ENCODE measurements around the gene MED25. TPM values are rescaled to one million over a fixed set of nuclear protein-coding genes. Genes with fewer than 3 reads are reported as not detected.

Gene MED25
- polyA plus RNA-seq, 1 of the 3 experiments (the other 2 are of a cell fraction): 30.2 TPM

GRCh38 chr19:49884109-49884508, 66.0 kb downstream of the MED25 start:
- no peak overlapping the region for H3K4me3 ChIP-seq (ENCODE audit: low read depth in 2 of 2, low read length in 1 of 2)
- CTCF ChIA-PET: no interaction called here
- 100% methylated on average over 4 of the region's 18 CpGs for WGBS (ENCODE audit: low lambda C conversion rate)

GRCh38 chr19:49884760-49885159, 66.7 kb downstream of the MED25 start:
- peaks cover 0 to under 1% of the 10 kb centered on the region in 2 experiments; a peak in 1 of 4 replicates for H3K4me1 ChIP-seq (ENCODE audit: control insufficient read depth in 1 of 2, insufficient read depth in 2 of 2, low read depth in 1 of 2, low read length in 1 of 2)
- WGBS (ENCODE audit: low lambda C conversion rate): 93% methylated on average over 2 of the region's 3 CpGs
- H2AFZ ChIP-seq (ENCODE audit: low read depth): no peak overlapping the region
- POLR2A ChIA-PET: no interaction called here
- peaks cover 10% of the 10 kb centered on the region for H3F3A ChIP-seq (replicated peaks; ENCODE audit: insufficient read depth)
- H3K79me2 ChIP-seq (ENCODE audit: insufficient read depth): 0 out of 2 replicates have a peak, but pooled peaks cover 3% of the 10 kb centered on the region
- peaks cover 36 to 48% of the 10 kb centered on the region in 2 experiments for H3K36me3 ChIP-seq (replicated peaks in 1 of 2; ENCODE audit: control insufficient read depth in 1 of 2, insufficient read depth in 2 of 2, low read length in 1 of 2)
- CTCF ChIA-PET: no interaction called here
- DNase-seq: no peak
- H3K27me3 ChIP-seq (ENCODE audit: insufficient read depth): no peaks in the 10 kb centered on the region
- H3K27ac ChIP-seq (ENCODE audit: low read depth in 2 of 2, low read length in 1 of 2): no peak overlapping the region
- no peaks in the 10 kb centered on the region for H3K9me2 ChIP-seq
- TF ChIP-seq MEF2A (IDR thresholded peaks at IDR 0.05; ENCODE audit: borderline replicate concordance, low read depth): no peak
- TF ChIP-seq FOSL2 (IDR thresholded peaks at IDR 0.05; ENCODE audit: borderline replicate concordance, low read depth): no peak
- no peaks in the 10 kb centered on the region for H3K9me3 ChIP-seq
- no peak overlapping the region for H3K9ac ChIP-seq
- no peak overlapping the region for H3K4me3 ChIP-seq (ENCODE audit: low read depth in 2 of 2, low read length in 1 of 2)
- H3K4me2 ChIP-seq: no peak overlapping the region
- H4K20me1 ChIP-seq (ENCODE audit: insufficient read depth): no peaks in the 10 kb centered on the region

More at GRCh38 chr19:49884109-49884508, 66.0 kb downstream of the MED25 start:
- TF ChIP-seq FOXJ3 (CRISPR knock-in tag; IDR thresholded peaks at IDR 0.05) (no peak), TCF12 (IDR thresholded peaks at IDR 0.05) (no peak), MXI1 (IDR thresholded peaks at IDR 0.05; ENCODE audit: low read depth, low read length) (no peak)
- H2AFZ ChIP-seq (ENCODE audit: low read depth): no peak overlapping the region
- H3K79me2 ChIP-seq (ENCODE audit: insufficient read depth): peaks cover 9% of the 10 kb centered on the region
- no peaks in the 10 kb centered on the region for H3K9me2 ChIP-seq
- peaks cover 0 to 3% of the 10 kb centered on the region in 2 experiments; a peak in 1 of 4 replicates for H3K4me1 ChIP-seq (ENCODE audit: control insufficient read depth in 1 of 2, insufficient read depth in 2 of 2, low read depth in 1 of 2, low read length in 1 of 2)
- H3K9me3 ChIP-seq: no peaks in the 10 kb centered on the region
- H3K27ac ChIP-seq (ENCODE audit: low read depth in 2 of 2, low read length in 1 of 2): no peak overlapping the region
- no peak overlapping the region for H3K9ac ChIP-seq
- H3K36me3 ChIP-seq (replicated peaks in 1 of 2; ENCODE audit: control insufficient read depth in 1 of 2, insufficient read depth in 2 of 2, low read length in 1 of 2): peaks cover 41 to 54% of the 10 kb centered on the region in 2 experiments
- H3F3A ChIP-seq (replicated peaks; ENCODE audit: insufficient read depth): peaks cover 10% of the 10 kb centered on the region
- POLR2A ChIA-PET: no interaction called here
- DNase-seq: no peak
- no peak overlapping the region for H3K4me2 ChIP-seq
- H4K20me1 ChIP-seq (ENCODE audit: insufficient read depth): no peaks in the 10 kb centered on the region
- no peaks in the 10 kb centered on the region for H3K27me3 ChIP-seq (ENCODE audit: insufficient read depth)

Small RNA genes within 50 kb of the gene (small RNA-seq; reads per million reads assigned to genes)
- gene MIR4749 (0 reads per million in 7 experiments), gene MIR6799 (0 to 0.93 (median 0) reads per million in 7 experiments)

Other genes starting within 250 kb of the MED25 start
- 101 and 128 TPM in 2 replicates for gene NOSIP, start 237.7 kb upstream of the MED25 start, polyA plus RNA-seq (2012; rRNA removed)
- 0.42 and 0.44 TPM in 2 replicates for gene PRRG2, start 237.0 kb upstream of the MED25 start, polyA plus RNA-seq (2012; rRNA removed)
- 0.71 and 1.7 TPM in 2 replicates for gene PRR12, start 227.1 kb upstream of the MED25 start, polyA plus RNA-seq (2012; rRNA removed)
- 113 and 141 TPM in 2 replicates for gene RRAS, start 178.1 kb upstream of the MED25 start, polyA plus RNA-seq (2012; rRNA removed)
- gene SCAF1, start 176.1 kb upstream of the MED25 start, polyA plus RNA-seq (2012; rRNA removed): 5.5 and 9.5 TPM in 2 replicates
- gene IRF3, start 152.4 kb upstream of the MED25 start, polyA plus RNA-seq (2012; rRNA removed): 85.9 and 112 TPM in 2 replicates
- gene BCL2L12, start 152.4 kb upstream of the MED25 start, polyA plus RNA-seq (2012; rRNA removed): 20.3 and 27.9 TPM in 2 replicates
- gene PRMT1, start 141.0 kb upstream of the MED25 start, polyA plus RNA-seq (2012; rRNA removed): 774 and 789 TPM in 2 replicates
- 1.3 TPM in 2 replicates for gene ADM5, start 128.7 kb upstream of the MED25 start, polyA plus RNA-seq (2012; rRNA removed)
- gene CPT1C, start 127.2 kb upstream of the MED25 start, polyA plus RNA-seq (2012; rRNA removed): 118 and 139 TPM in 2 replicates
- not detected in 2 replicates for gene TSKS, start 55.0 kb upstream of the MED25 start, polyA plus RNA-seq (2012; rRNA removed)
- gene AP2A1, start 51.3 kb upstream of the MED25 start, polyA plus RNA-seq (2012; rRNA removed): 59.6 and 74.8 TPM in 2 replicates
- gene FUZ, start 5.0 kb upstream of the MED25 start, polyA plus RNA-seq (2012; rRNA removed): 23.7 and 29.9 TPM in 2 replicates
- gene PTOV1, start 32.9 kb downstream of the MED25 start, polyA plus RNA-seq (2012; rRNA removed): 56.1 and 95.0 TPM in 2 replicates
- 45.5 and 52.0 TPM in 2 replicates for gene PNKP, start 49.3 kb downstream of the MED25 start, polyA plus RNA-seq (2012; rRNA removed)
- 56.7 and 63.7 TPM in 2 replicates for gene AKT1S1, start 59.1 kb downstream of the MED25 start, polyA plus RNA-seq (2012; rRNA removed)
- gene TBC1D17, start 59.4 kb downstream of the MED25 start, polyA plus RNA-seq (2012; rRNA removed): 27.3 and 28.3 TPM in 2 replicates
- 0.35 and 0.50 TPM in 2 replicates for gene IL4I1, start 78.6 kb downstream of the MED25 start, polyA plus RNA-seq (2012; rRNA removed)
- gene ATF5, start 110.9 kb downstream of the MED25 start, polyA plus RNA-seq (2012; rRNA removed): 11.1 and 11.7 TPM in 2 replicates
- 14.6 and 16.2 TPM in 2 replicates for gene NUP62, start 111.2 kb downstream of the MED25 start, polyA plus RNA-seq (2012; rRNA removed)
- not detected in 2 replicates for gene SIGLEC11, start 142.9 kb downstream of the MED25 start, polyA plus RNA-seq (2012; rRNA removed)
- gene VRK3, start 207.1 kb downstream of the MED25 start, polyA plus RNA-seq (2012; rRNA removed): 30.3 and 33.5 TPM in 2 replicates
- 5.4 and 5.9 TPM in 2 replicates for gene ZNF473, start 207.7 kb downstream of the MED25 start, polyA plus RNA-seq (2012; rRNA removed)